Endodermal cell (in vitro differentiated cells): ENCODE measurements around the gene NACC1. TPM values are rescaled to one million over a fixed set of nuclear protein-coding genes. Genes with fewer than 3 reads are reported as not detected.
A peak's percentile ranks its signal among the peaks of the same experiment; 100 is the strongest.
"Not testable (repeated sequence)": the region's sequence is repeated elsewhere in the genome, so short reads cannot be mapped to it uniquely, and the experiment has no call there.

Experiments used
- DNase-seq: peaks from one replicate; pipeline ENCODE4 v3.0.0-alpha.2; 2017
- H3K27ac ChIP-seq: 2 replicates; pipeline ENCODE4 v1.5.1; 2013; ENCODE audit warnings: mild to moderate bottlenecking, low read depth, low read length, moderate library complexity
- H3K27me3 ChIP-seq: 2 replicates; pipeline ENCODE4 v1.6.1; 2013; ENCODE audit warnings: mild to moderate bottlenecking, low read length, moderate library complexity; ENCODE audit not compliant: insufficient read depth, control insufficient read depth, poor library complexity, severe bottlenecking
- H3K36me3 ChIP-seq: 2 replicates; pipeline ENCODE4 v1.7.0; 2013; ENCODE audit warnings: mild to moderate bottlenecking, low read length, moderate library complexity; ENCODE audit not compliant: control insufficient read depth, insufficient read depth
- H3K4me1 ChIP-seq: one replicate; pipeline ENCODE4 v1.7.0; 2013; ENCODE audit warnings: low read length; ENCODE audit not compliant: control insufficient read depth, insufficient read depth
- H3K4me3 ChIP-seq: 2 replicates; pipeline ENCODE4 v1.5.1; 2013; ENCODE audit warnings: mild to moderate bottlenecking, low read length, moderate library complexity
- H3K9ac ChIP-seq: 2 replicates; pipeline ENCODE4 v1.6.1; 2013; ENCODE audit warnings: mild to moderate bottlenecking, low read length, moderate library complexity; ENCODE audit not compliant: poor library complexity, severe bottlenecking; ENCODE audit errors: extremely low read depth
- H3K9me3 ChIP-seq: 2 replicates; pipeline ENCODE4 v1.6.1; 2013; ENCODE audit warnings: mild to moderate bottlenecking, low read length, moderate library complexity; ENCODE audit not compliant: control insufficient read depth
- H3K27ac Mint-ChIP-seq: 2 replicates; pipeline ENCODE4 v1.8.0; 2020; ENCODE audit warnings: mixed read lengths
- H3K27me3 Mint-ChIP-seq: 2 replicates; pipeline ENCODE4 v1.8.0; 2021; ENCODE audit warnings: mild to moderate bottlenecking, mixed read lengths; ENCODE audit not compliant: insufficient read depth
- H3K36me3 Mint-ChIP-seq: 2 replicates; pipeline ENCODE4 v1.8.0; 2020; ENCODE audit warnings: low read depth, mixed read lengths
- H3K4me1 Mint-ChIP-seq: 2 replicates; pipeline ENCODE4 v1.8.0; 2020; ENCODE audit warnings: mixed read lengths
- H3K4me3 Mint-ChIP-seq: 2 replicates; pipeline ENCODE4 v1.8.0; 2020; ENCODE audit warnings: mild to moderate bottlenecking, moderate library complexity, mixed read lengths
- H3K9me3 Mint-ChIP-seq: 2 replicates; pipeline ENCODE4 v1.8.0; 2020; ENCODE audit warnings: mild to moderate bottlenecking, mixed read lengths
- WGBS, 2 experiments: methylation state at CpG; one replicate each; pipeline versions ENCODE4 v1.1.5 to v1.1.7; 2013; ENCODE audit warnings: missing lambda C conversion rate in 2 of 2, mixed read lengths in 1 of 2; ENCODE audit not compliant: insufficient coverage in 1 of 2, insufficient read length in 1 of 2; 5-methylcytosine and 5-hydroxymethylcytosine counted together
- total RNA-seq, 2 donors: library from RNA; stranded (reverse); fragmentation: NEBNext Ultra II Directional in 1 of 2; extraction: Animal tissue kit (Norgen Biotek cat#: 25700) in 1 of 2; gene quantifications; 2 replicates in 1 of 2; 3 replicates in 1 of 2; pipeline ENCODE4 v1.2.1, GENCODE V29; 2021
- TF ChIP-seq, protein P1 (sequence below): fragments of 200-600 bp; sonication (generic); conservative IDR thresholded peaks from 2 replicates; pipeline ENCODE4 v1.5.0; 2021; ENCODE audit warnings: antibody characterized with exemption, mild to moderate bottlenecking

NACC1 gene
- total RNA-seq, 2 donors from 2014 or later: 164 to 172 TPM

GRCh38 chr19:13176345-13176744 is 58.3 kb downstream of the NACC1 start:
- Mint-ChIP-seq H3K27me3 (no peaks in the 10 kb centered on the region), H3K36me3 (no peaks in the 10 kb centered on the region), H3K9me3 (peaks cover 1% of the 10 kb centered on the region), H3K4me1 (no peaks in the 10 kb centered on the region), H3K27ac (no peak overlapping the region), H3K4me3 (no peak overlapping the region)
- no peaks in the 10 kb centered on the region for H3K36me3 ChIP-seq
- no peak overlapping the region for H3K4me3 ChIP-seq
- WGBS, 2 experiments: 89 to 91% methylated on average over 7 to 8 of the region's 8 CpGs
- no peak overlapping the region for H3K27ac ChIP-seq
- H3K9ac ChIP-seq: no peak overlapping the region
- no peaks in the 10 kb centered on the region for H3K4me1 ChIP-seq
- TF ChIP-seq, protein P1, sequence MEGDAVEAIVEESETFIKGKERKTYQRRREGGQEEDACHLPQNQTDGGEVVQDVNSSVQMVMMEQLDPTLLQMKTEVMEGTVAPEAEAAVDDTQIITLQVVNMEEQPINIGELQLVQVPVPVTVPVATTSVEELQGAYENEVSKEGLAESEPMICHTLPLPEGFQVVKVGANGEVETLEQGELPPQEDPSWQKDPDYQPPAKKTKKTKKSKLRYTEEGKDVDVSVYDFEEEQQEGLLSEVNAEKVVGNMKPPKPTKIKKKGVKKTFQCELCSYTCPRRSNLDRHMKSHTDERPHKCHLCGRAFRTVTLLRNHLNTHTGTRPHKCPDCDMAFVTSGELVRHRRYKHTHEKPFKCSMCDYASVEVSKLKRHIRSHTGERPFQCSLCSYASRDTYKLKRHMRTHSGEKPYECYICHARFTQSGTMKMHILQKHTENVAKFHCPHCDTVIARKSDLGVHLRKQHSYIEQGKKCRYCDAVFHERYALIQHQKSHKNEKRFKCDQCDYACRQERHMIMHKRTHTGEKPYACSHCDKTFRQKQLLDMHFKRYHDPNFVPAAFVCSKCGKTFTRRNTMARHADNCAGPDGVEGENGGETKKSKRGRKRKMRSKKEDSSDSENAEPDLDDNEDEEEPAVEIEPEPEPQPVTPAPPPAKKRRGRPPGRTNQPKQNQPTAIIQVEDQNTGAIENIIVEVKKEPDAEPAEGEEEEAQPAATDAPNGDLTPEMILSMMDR: no peak
- no peaks in the 10 kb centered on the region for H3K9me3 ChIP-seq
- H3K27me3 ChIP-seq: no peaks in the 10 kb centered on the region
- no peak for DNase-seq

DNA sequence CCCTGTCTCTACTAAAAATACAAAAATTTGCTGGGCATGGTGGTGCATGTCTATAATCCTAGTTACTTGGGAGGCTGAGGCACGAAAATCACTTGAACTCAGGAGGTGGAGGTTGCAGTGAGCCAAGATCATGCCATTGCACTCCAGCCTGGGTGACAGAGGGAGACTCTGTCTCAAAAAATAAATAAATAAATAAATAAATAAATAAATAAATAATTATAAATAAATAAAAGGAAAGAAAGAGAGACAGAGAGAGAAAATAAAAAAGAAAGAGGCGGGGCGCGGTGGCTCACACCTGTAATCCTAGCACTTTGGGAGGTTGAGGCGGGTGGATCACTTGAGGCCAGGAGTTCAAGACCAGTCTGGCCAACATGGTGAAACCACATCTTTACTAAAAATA is 59.5 kb downstream of the NACC1 start:
- H3K27me3 ChIP-seq, H3K27ac ChIP-seq, H3K4me1 Mint-ChIP-seq, H3K9ac ChIP-seq, DNase-seq, H3K4me1 ChIP-seq, H3K27ac Mint-ChIP-seq, H3K9me3 Mint-ChIP-seq, H3K36me3 ChIP-seq, H3K36me3 Mint-ChIP-seq, H3K4me3 ChIP-seq, H3K27me3 Mint-ChIP-seq, H3K4me3 Mint-ChIP-seq, H3K9me3 ChIP-seq: not testable (repeated sequence)
- 86 to 97% methylated on average over 4 to 5 of the region's 5 CpGs for whole genome bisulfite sequencing, 2 experiments

DNA sequence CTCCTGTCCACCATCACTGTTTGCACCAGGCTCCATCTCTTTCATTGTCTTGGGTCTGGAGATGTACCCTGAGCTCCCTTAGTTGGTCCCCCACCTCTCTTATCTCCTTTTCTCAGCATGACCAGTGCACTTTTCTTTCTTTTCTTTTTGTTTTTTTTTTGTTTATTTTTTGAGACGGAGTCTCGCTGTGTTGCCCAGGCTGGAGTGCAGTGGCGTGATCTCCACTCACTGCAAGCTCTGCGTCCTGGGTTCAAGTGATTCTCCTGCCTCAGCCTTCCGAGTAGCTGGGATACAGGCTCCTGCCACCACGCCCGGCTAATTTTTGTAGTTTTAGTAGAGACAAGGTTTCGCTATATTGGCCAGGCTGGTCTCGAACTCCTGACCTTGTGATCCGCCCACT is 60.2 kb downstream of the NACC1 start:
- H3K4me3 ChIP-seq, H3K4me3 Mint-ChIP-seq, H3K4me1 Mint-ChIP-seq, H3K9me3 Mint-ChIP-seq, H3K4me1 ChIP-seq, H3K27ac Mint-ChIP-seq, H3K36me3 ChIP-seq, H3K27ac ChIP-seq, DNase-seq, H3K27me3 Mint-ChIP-seq, H3K27me3 ChIP-seq, H3K9ac ChIP-seq, H3K36me3 Mint-ChIP-seq, H3K9me3 ChIP-seq: not testable (repeated sequence)
- WGBS, 2 experiments: 94 to 96% methylated on average over 8 to 10 of the region's 10 CpGs

DNA sequence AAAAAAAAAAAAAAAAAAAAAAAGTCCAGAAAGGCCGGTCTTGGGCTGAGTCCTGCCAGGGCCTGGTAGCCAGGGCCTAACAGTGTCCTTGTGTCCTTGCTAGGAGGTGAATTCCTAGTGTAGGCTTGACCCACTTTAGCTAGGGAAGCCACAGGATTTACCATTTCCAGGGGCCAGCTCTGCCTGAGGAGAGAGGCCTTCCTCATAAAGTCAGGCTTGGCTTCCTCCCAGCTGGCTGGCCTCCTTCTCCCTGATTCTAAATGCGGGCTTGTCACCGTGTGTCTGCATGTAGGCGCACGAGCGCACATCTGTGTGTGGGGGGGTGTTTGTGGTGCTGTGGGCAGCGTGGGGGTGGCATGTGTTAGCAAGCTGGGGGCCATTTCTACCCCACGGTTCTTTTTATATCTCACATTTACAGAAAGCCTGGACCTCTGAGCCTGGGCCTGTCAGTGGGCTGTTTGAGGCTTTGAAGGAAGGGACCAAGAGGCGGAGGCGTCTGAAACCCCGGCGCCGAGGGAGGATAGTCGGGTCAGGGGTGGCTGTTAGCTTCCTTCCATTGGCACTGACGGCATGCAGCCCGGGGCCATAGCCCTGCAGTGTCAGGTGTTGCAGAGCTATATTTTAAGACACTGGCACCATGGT is 63.8 kb downstream of the NACC1 start:
- Mint-ChIP-seq H3K4me3 (no peak overlapping the region), H3K9me3 (peaks cover 7% of the 10 kb centered on the region), H3K27ac (no peak overlapping the region), H3K36me3 (no peaks in the 10 kb centered on the region), H3K27me3 (no peaks in the 10 kb centered on the region), H3K4me1 (no peaks in the 10 kb centered on the region)
- H3K27ac ChIP-seq: peak overlapping the region; percentile 66
- no peak overlapping the region for H3K9ac ChIP-seq
- H3K36me3 ChIP-seq: no peaks in the 10 kb centered on the region
- H3K4me3 ChIP-seq: no peak overlapping the region
- TF ChIP-seq, protein P1: no peak
- H3K27me3 ChIP-seq: no peaks in the 10 kb centered on the region
- no peaks in the 10 kb centered on the region for H3K9me3 ChIP-seq
- H3K4me1 ChIP-seq: no peaks in the 10 kb centered on the region
- no peak for DNase-seq
- 92 to 99% methylated on average over 8 to 11 of the region's 16 CpGs for WGBS, 2 experiments

- not testable (repeated sequence) for H3K4me1 Mint-ChIP-seq, H3K27me3 Mint-ChIP-seq, H3K27ac ChIP-seq, DNase-seq, H3K27me3 ChIP-seq, H3K4me3 Mint-ChIP-seq, H3K4me1 ChIP-seq, H3K9me3 Mint-ChIP-seq, H3K36me3 ChIP-seq, H3K9me3 ChIP-seq, H3K27ac Mint-ChIP-seq, H3K4me3 ChIP-seq, H3K9ac ChIP-seq, H3K36me3 Mint-ChIP-seq
- 84 to 93% methylated on average over 5 to 18 of the region's 23 CpGs for WGBS, 2 experiments
Measured at GRCh38 chr19:13184926-13185325, 66.9 kb downstream of the NACC1 start.
